ENCODE results near the gene FBXO41. TPM values are rescaled to one million over a fixed set of nuclear protein-coding genes. Genes with fewer than 3 reads are reported as not detected.

The FBXO41 gene
- total RNA-seq, 4 donors from 2014 or later = 0.29 to 5.6 (median 1.6) TPM

DNA sequence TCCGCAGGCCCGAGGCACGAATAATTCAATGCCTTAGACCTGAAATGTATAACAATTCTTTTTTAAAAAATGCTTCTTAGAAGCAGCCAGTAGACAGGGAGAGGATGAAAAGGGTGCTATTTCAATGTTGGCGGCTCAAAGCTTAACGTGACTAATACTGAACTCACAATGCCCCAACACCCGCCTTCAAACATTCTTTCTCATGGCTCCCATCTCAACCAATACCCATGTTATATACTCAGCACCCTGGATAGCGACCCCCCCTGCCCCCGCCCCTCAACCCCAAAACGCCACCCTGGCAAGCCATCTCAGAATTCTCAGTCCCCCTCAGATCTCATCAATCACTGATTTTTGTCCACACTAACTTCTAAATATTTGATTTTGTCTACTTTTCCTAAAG, 4.4 kb downstream of the FBXO41 start:
- Histone ChIP-seq H3K27ac (no peak overlapping the region), H3K36me3 (no peaks in the 10 kb centered on the region), H3K4me1 (peaks cover 0 to 5% of the 10 kb centered on the region in 2 donors), H3K4me3 (no peak overlapping the region), H3K9me3 (no peaks in the 10 kb centered on the region), H3K27me3 (no peaks in the 10 kb centered on the region)
- DNase-seq = no peak
- intact Hi-C loops (cut with DNase I; ENCODE audit: low total_unique reads) = no loop called here
- TF ChIP-seq POLR2A (IDR thresholded peaks at IDR 0.05) = no peak
- TF ChIP-seq, protein P1, sequence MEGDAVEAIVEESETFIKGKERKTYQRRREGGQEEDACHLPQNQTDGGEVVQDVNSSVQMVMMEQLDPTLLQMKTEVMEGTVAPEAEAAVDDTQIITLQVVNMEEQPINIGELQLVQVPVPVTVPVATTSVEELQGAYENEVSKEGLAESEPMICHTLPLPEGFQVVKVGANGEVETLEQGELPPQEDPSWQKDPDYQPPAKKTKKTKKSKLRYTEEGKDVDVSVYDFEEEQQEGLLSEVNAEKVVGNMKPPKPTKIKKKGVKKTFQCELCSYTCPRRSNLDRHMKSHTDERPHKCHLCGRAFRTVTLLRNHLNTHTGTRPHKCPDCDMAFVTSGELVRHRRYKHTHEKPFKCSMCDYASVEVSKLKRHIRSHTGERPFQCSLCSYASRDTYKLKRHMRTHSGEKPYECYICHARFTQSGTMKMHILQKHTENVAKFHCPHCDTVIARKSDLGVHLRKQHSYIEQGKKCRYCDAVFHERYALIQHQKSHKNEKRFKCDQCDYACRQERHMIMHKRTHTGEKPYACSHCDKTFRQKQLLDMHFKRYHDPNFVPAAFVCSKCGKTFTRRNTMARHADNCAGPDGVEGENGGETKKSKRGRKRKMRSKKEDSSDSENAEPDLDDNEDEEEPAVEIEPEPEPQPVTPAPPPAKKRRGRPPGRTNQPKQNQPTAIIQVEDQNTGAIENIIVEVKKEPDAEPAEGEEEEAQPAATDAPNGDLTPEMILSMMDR (IDR thresholded peaks at IDR 0.05) = no peak

DNA sequence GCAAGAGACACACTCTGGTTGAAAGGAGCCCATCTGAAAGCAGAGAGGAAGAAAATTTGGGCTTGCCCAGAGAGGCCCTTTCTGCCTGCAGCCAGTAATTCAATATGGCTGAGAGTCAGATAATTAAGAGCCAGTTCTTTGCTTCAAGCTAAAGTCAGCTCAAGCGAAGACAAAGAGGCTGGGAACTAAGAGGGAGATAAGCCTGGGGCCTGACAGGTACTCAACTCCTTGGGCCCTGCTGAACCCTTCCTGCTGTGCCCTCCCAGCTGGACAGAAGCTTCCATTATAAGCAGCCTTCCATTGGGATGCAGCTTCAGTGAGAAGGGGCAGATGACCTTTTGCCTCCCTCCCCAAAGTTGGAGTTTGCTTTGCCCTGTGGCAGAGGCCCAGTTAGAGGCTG, 12.0 kb downstream of the FBXO41 start:
- TF ChIP-seq, protein P1 (IDR thresholded peaks at IDR 0.05) = no peak
- TF ChIP-seq POLR2A (IDR thresholded peaks at IDR 0.05) = no peak
- no peak overlapping the region for H3K27ac ChIP-seq
- H3K9me3 ChIP-seq = no peaks in the 10 kb centered on the region
- H3K36me3 ChIP-seq = no peaks in the 10 kb centered on the region
- no peak overlapping the region for H3K4me3 ChIP-seq
- peaks cover 0 to 3% of the 10 kb centered on the region in 2 donors for H3K4me1 ChIP-seq
- DNase-seq = no peak
- intact Hi-C loops (cut with DNase I; ENCODE audit: low total_unique reads) = no loop called here
- H3K27me3 ChIP-seq = no peaks in the 10 kb centered on the region

DNA sequence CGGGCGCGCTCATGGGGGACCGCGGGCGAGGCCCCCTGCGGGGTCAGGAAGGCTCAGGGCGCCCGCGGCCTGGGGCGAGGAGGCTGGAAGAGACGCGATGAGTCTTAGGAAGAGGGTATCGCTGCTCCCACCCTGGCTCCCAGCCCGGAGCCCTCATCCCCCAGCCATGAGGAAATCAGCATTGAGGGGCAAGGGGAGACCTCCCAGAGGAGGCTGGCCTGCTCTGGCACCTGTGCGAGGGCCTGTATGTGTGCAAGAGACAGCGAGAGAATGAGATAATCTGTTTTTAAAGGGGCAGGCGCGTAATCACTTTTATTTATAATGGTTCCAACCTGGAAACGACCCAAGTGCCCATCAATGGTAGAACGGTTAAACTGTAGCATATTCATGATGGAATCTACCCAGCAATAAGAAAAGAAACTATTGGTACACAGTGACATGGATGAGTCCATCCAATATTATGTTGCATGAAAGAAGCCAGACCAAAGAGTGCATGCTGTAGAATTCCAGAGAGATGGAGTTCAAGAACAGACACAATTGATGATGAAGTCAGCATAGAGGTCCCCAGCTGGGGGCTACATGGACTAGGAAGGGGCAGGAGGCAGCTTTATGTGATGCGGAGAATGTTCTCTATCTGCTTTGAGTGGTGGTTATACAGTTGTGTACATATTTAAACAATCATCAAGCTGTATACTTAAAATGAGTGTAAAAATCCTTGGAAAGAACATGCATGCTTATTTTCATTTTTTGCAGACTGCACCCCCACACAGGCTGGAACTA, 14.4 kb downstream of the FBXO41 start:
- Histone ChIP-seq H3K27ac (no peak overlapping the region), H3K36me3 (no peaks in the 10 kb centered on the region), H3K9me3 (no peaks in the 10 kb centered on the region), H3K4me3 (no peak overlapping the region), H3K27me3 (no peaks in the 10 kb centered on the region), H3K4me1 (peaks cover 0 to 3% of the 10 kb centered on the region in 2 donors)
- DNase-seq = no peak
- TF ChIP-seq, protein P1 (IDR thresholded peaks at IDR 0.05) = no peak
- no peak for TF ChIP-seq POLR2A (IDR thresholded peaks at IDR 0.05)
- intact Hi-C loops (cut with DNase I; ENCODE audit: low total_unique reads) = no loop called here

DNA sequence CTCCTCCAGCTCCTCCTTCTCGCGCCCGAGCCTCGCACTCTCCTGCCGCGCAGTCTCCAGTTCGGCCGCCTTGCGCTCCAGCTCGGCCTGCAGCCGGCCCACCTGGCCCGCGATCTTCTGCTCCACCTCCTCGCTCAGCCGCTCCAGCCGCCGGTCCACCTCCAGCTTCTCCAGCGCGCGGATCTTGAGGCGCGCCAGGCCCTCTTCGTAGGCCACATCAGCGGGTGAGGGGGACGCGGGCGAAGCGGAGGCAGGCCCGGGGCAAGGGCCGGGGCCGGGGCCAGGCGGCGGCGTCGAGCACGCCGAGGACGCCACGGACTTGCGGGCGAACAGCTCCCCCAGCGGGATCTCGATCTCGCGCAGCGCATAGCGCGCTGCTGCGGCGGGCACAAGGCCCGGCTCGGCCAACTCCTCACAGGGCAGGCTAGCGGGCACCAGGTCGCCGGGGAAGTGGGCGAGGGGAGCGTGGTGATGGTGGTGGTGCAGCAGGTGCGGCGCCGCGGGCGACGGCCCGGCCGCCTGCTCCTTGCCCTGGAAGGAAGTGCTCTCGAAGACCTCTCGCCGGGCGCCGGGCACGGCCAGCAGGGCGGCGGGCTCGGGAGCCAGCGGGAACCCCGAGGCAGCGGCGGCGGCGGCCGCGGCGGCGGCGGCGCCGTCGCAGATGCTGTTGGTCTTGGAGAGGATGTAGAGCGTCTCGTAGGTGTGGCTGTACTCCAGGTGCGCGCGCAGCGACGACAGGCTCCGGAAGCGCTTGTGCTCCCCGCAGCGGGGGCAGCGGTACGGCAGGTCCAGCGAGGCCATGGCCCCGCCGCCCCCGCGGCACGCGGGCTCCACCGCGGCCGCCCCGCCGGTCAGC, 15.2 kb downstream of the FBXO41 start:
- TF ChIP-seq, protein P1 (IDR thresholded peaks at IDR 0.05) = no peak
- TF ChIP-seq POLR2A (IDR thresholded peaks at IDR 0.05) = no peak
- peaks cover 0 to 3% of the 10 kb centered on the region in 2 donors for H3K4me1 ChIP-seq
- no peak for DNase-seq
- no peak overlapping the region for H3K27ac ChIP-seq
- H3K36me3 ChIP-seq = no peaks in the 10 kb centered on the region
- H3K9me3 ChIP-seq = no peaks in the 10 kb centered on the region
- intact Hi-C loops (cut with DNase I; ENCODE audit: low total_unique reads) = no loop called here
- no peaks in the 10 kb centered on the region for H3K27me3 ChIP-seq
- H3K4me3 ChIP-seq = peak overlapping the region in 1 of 2 donors; percentile 0

DNA sequence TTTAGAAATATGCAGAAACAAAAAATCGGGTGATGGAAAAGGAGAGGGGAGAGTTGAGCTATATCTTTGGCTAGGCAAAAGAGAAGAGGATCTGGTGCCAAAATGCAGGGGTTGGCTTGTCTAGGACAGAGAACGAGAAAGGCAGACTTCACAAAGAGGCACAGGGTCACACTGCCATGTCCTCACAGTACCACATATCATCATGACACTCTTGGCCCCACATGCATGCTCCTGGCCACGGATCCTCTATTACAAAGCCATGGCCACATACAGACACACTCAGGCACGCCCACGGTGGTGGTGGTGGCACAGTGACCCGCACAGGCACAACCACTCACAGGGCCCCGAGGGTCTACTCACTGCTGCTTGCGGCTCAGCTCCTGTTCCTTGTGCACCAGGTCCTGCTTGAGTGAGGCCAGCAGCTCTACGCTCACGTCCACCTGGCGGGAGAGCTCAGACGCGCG, 15.9 kb downstream of the FBXO41 start:
- Histone ChIP-seq H3K27ac (no peak overlapping the region), H3K36me3 (no peaks in the 10 kb centered on the region), H3K9me3 (no peaks in the 10 kb centered on the region), H3K4me1 (peaks cover 0 to 3% of the 10 kb centered on the region in 2 donors), H3K4me3 (no peak overlapping the region), H3K27me3 (no peaks in the 10 kb centered on the region)
- DNase-seq = no peak
- TF ChIP-seq, protein P1 (IDR thresholded peaks at IDR 0.05) = no peak
- TF ChIP-seq POLR2A (IDR thresholded peaks at IDR 0.05) = no peak
- intact Hi-C loops (cut with DNase I; ENCODE audit: low total_unique reads) = no loop called here
